Ovary (tissue), 9 donors: Measurements from ENCODE around the gene TEX38. TPM values are rescaled to one million over a fixed set of nuclear protein-coding genes. Genes with fewer than 3 reads are reported as not detected.

Source experiments
- DNase-seq, 5 donors: peaks; one replicate each; pipeline ENCODE4 v3.0.0-alpha.2; 2019 to 2020
- H3K27ac ChIP-seq, 2 donors: fragments of 200-600 bp; one replicate each; pipeline versions ENCODE4 v1.5.1 to v1.8.0; 2019 to 2022
- H3K27me3 ChIP-seq: fragments of 200-600 bp; one replicate; pipeline ENCODE4 v1.8.0; 2022
- H3K36me3 ChIP-seq: fragments of 200-600 bp; sonication (generic); one replicate; pipeline ENCODE4 v1.5.1; 2019
- H3K4me1 ChIP-seq: one replicate; pipeline ENCODE4 v1.8.1; 2013; ENCODE audit warnings: mild to moderate bottlenecking, moderate library complexity; ENCODE audit not compliant: insufficient read depth
- H3K4me3 ChIP-seq: fragments of 200-600 bp; sonication (generic); one replicate; pipeline ENCODE4 v1.5.1; 2017
- H3K9me3 ChIP-seq, 2 donors: fragments of 200-600 bp in 1 of 2; sonication (generic) in 1 of 2; one replicate each; pipeline versions ENCODE4 v1.5.1 to v1.8.1; 2013 to 2019; ENCODE audit warnings: mild to moderate bottlenecking in 1 of 2, moderate library complexity in 1 of 2
- EP300 ChIP-seq: sonication (generic); formaldehyde crosslinking; IDR thresholded peaks from one replicate; pipeline ENCODE4 v1.6.1; 2017; ENCODE audit warnings: antibody characterized with exemption
- POLR2A ChIP-seq: fragments of 450-650 bp; IDR thresholded peaks from one replicate; pipeline ENCODE4 v1.6.1; 2017; ENCODE audit warnings: antibody characterized with exemption, mild to moderate bottlenecking, moderate library complexity
- WGBS, 3 donors: extraction: QIAGEN DNeasy Blood & Tissue Kit in 1 of 3; methylation state at CpG; one replicate each; pipeline versions ENCODE4 v1.1.5 to v1.1.7; 2013 to 2017; 5-methylcytosine and 5-hydroxymethylcytosine counted together
- intact Hi-C, 4 donors: fragments of 100-400 bp; cut with DNase I; formaldehyde crosslinking; loops; one replicate each; pipeline versions ENCODE4 v1.11.0 to v1.15.1; 2022 to 2023
- polyA plus RNA-seq, 2 donors: library from polyadenylated mRNA; stranded (reverse); fragments of 200-250 nt in 1 of 2; fragments of 350-450 nt in 1 of 2; fragmentation: Illumina TruSeq in 1 of 2; extraction: RNeasy Lipid Tissue Mini Kit (QIAGEN cat#74804) in 1 of 2; gene quantifications; one replicate each; pipeline ENCODE4 v1.2.3, GENCODE V29; 2013 to 2014
- total RNA-seq, 7 donors: library from RNA; depleted of rRNA in 2 of 7; stranded (reverse); fragments of >200 nt in 2 of 7; fragmentation: NEBNext Ultra II Directional in 3 of 7; extraction: Animal tissue kit (Norgen Biotek cat#: 25700) in 3 of 7; gene quantifications; one replicate each; pipeline versions ENCODE4 v1.1.0 to v1.2.4, GENCODE V29; 2016 to 2023
- TF ChIP-seq, protein P1 (sequence below), 3 donors: fragments of 450-650 bp in 2 of 3; fragments of 200-600 bp in 1 of 3; IDR thresholded peaks; one replicate each; pipeline versions ENCODE4 v1.5.1 to v1.8.0; 2016 to 2022; ENCODE audit warnings: antibody characterized with exemption in 3 of 3, mild to moderate bottlenecking in 1 of 3
- donor health status: DM: no; HTN: no; CAD: no; lungs with moderate emphysema.
- donor health status: DM: no; HTN: no; CAD: no.
- donor health status: Bipolar disorder and iron deficiency.
- donor health status: DM: yes; HTN: yes; CAD: no.
- donor health status: DM: no; HTN: no; CAD: no.
- donor health status: DM: yes; HTN: yes; CAD: no.

The TEX38 gene
- total and polyA plus RNA-seq, 9 donors: 0.08 to 0.45 TPM; not detected in 7

DNA sequence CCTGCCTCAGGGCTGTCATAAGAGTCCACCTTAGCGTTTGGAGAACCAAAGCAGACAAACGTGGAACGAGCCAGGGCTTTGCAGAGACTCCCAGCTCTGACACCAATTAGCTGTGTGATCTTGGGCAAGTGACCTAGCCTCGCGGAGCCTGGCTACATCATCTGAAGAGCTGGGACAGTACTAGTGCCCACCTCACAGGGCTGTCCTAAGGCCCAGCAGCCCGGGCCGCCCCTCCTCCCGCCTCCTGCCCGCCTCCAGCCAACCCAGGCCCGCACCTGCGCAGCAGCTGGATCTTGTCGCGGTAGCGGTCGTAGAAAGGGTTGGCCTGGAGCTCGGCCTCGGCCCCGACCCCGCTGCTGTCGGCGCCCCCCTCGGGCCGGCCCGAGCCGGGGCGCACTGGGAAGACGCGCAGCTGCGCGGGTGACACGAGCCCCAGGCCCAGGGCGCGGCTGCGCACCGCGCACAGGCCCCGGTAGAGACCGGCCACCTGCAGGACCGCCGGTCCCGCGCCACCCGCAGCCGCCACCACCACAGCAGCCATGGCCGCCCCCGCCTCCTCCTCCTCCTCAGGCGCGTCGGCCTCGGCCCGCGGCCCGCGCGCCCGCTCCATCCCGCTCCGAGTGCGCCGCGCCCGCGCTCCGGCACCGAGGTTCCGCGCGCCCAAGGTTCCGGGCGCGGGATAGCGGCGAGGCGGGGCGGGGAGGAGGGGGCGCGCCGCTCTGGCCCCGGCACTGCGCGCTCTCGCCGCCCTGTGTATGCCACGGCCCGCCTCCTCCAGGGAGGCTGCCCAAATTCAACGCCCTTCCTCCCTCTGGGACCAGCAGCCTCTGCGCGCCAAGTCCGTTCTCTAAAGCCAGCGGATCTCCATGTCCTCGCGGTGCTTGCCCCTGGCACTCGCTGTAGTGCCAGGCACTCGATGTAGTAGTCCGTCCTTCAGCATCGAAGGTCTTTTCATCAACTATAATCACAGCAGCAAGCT lies 3.6 kb upstream of the TEX38 start, which contains the start of gene ATPAF1:
ATPAF1 (minus strand) TSS at position 583 of the 979 bp plus-strand sequence; CDS start at position 541, 42 bp downstream.
- peaks cover 3% of the 10 kb centered on the region for H3K4me1 ChIP-seq
- H3K27me3 ChIP-seq: no peaks in the 10 kb centered on the region
- WGBS, 3 donors: 0% methylated on average over 26 to 96 of the region's 96 CpGs
- peak within 1 kb of the TSS in 1 of 2 donors; percentile 37 for H3K27ac ChIP-seq
- H3K36me3 ChIP-seq: no peaks in the 10 kb centered on the region
- peak; percentile 24 for TF ChIP-seq POLR2A
- TF ChIP-seq, protein P1, sequence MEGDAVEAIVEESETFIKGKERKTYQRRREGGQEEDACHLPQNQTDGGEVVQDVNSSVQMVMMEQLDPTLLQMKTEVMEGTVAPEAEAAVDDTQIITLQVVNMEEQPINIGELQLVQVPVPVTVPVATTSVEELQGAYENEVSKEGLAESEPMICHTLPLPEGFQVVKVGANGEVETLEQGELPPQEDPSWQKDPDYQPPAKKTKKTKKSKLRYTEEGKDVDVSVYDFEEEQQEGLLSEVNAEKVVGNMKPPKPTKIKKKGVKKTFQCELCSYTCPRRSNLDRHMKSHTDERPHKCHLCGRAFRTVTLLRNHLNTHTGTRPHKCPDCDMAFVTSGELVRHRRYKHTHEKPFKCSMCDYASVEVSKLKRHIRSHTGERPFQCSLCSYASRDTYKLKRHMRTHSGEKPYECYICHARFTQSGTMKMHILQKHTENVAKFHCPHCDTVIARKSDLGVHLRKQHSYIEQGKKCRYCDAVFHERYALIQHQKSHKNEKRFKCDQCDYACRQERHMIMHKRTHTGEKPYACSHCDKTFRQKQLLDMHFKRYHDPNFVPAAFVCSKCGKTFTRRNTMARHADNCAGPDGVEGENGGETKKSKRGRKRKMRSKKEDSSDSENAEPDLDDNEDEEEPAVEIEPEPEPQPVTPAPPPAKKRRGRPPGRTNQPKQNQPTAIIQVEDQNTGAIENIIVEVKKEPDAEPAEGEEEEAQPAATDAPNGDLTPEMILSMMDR (IDR thresholded peaks at IDR 0.05): no peak
- intact Hi-C loops: loop anchor here in 2 of 4 donors (5.0 kb wide), 1 partner anchor 51 kb away; the partner anchor contains the start of gene MOB3C (in 2 of the 2)
- DNase-seq: peak; percentile 54 to 81 (median 69)
- no peaks in the 10 kb centered on the region for H3K9me3 ChIP-seq
- peak within 1 kb of the TSS; percentile 80 for H3K4me3 ChIP-seq

DNA sequence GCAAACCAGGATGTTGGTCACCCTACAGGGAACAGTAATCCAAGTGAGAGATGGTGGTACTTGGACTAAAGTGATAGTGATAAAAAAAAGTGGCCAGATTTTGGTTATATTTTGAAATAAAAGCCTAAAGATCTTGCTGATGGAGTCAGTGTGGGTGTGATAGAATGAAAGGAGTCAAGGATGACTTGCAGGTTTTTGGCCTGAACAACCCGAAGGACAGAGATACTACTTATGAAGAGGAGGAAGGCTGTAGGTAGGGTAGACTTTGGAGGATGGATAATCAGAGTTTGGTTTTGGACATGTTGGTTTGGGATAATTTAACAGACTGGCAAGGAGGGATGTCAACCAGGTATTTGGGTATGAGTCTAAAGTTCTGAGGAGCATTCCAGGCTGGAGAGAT lies 1.5 kb upstream of the TEX38 start:
- no peaks in the 10 kb centered on the region for H3K27me3 ChIP-seq
- H3K27ac ChIP-seq: no peak overlapping the region
- intact Hi-C loops: loop anchor here in 1 of 4 donors (5.0 kb wide), 1 partner anchor 52 kb away; no protein-coding TSS in a partner anchor
- H3K4me3 ChIP-seq: no peak overlapping the region
- TF ChIP-seq POLR2A (no peak), EP300 (no peak)
- TF ChIP-seq, protein P1 (IDR thresholded peaks at IDR 0.05): no peak
- peaks cover 3% of the 10 kb centered on the region for H3K4me1 ChIP-seq
- DNase-seq: no peak
- no peaks in the 10 kb centered on the region for H3K36me3 ChIP-seq
- 81 to 91% (median 88%) methylated on average over 1 of the region's 1 CpG for WGBS, 3 donors
- no peaks in the 10 kb centered on the region for H3K9me3 ChIP-seq

DNA sequence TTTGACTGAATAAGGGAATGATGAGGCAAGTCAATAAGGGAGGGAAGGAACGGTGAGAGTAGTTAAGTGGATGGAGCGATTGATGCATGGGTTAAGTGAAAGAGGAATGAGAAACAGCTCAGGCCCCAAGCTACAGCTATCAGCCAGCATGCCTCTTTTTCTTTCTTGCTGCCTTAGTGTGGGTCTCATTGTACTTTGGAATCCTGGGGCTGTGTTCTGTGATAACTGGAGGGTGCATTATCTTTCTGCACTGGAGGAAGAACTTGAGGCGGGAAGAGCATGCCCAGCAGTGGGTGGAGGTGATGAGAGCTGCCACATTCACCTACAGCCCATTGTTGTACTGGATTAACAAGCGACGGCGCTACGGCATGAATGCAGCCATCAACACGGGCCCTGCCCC lies 1.0 kb downstream of the TEX38 start:
- TF ChIP-seq, protein P1 (IDR thresholded peaks at IDR 0.05): no peak
- WGBS, 3 donors: 70 to 77% (median 76%) methylated on average over 8 of the region's 8 CpGs
- Histone ChIP-seq H3K27ac (no peak overlapping the region), H3K36me3 (no peaks in the 10 kb centered on the region), H3K27me3 (no peaks in the 10 kb centered on the region), H3K4me3 (no peak overlapping the region), H3K9me3 (no peaks in the 10 kb centered on the region), H3K4me1 (no peaks in the 10 kb centered on the region)
- DNase-seq: no peak
- intact Hi-C loops: loop anchor here in 1 of 4 donors (5.0 kb wide), 1 partner anchor 50 kb away; no protein-coding TSS in a partner anchor

DNA sequence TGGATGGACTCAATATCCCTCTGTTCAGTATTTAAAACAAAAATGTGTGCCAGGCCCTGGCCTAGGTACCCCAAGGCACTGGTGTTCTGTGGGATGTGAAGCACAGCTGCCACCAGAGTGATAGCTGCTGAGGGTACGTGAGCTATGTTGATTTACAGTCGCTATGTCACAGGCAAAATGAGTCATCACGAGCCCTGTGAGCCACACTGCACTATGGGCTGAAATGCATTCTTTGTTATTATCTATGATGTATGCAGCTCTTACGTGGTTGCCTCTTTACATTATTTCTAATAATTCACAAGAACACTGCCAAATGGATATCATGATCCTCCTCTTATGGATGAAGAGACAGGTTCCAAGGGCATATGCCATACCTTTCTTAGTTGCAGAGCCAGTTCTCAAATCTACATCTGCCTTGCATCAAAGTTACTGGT lies 2.1 kb downstream of the TEX38 start:
- Histone ChIP-seq H3K27ac (no peak overlapping the region), H3K36me3 (no peaks in the 10 kb centered on the region), H3K4me3 (no peak overlapping the region), H3K9me3 (no peaks in the 10 kb centered on the region), H3K4me1 (no peaks in the 10 kb centered on the region), H3K27me3 (no peaks in the 10 kb centered on the region)
- 59 to 79% (median 61%) methylated on average over 4 of the region's 4 CpGs for WGBS, 3 donors
- no peak for TF ChIP-seq EP300
- TF ChIP-seq, protein P1 (IDR thresholded peaks at IDR 0.05): no peak
- TF ChIP-seq POLR2A: no peak
- no peak for DNase-seq
- intact Hi-C loops: loop anchor here in 1 of 4 donors (5.0 kb wide), 1 partner anchor 49 kb away; no protein-coding TSS in a partner anchor
